Fibroblast of mammary gland (primary cell): ENCODE data around the gene A4GALT.

Experiments
- DNase-seq: peaks from one replicate; pipeline ENCODE4 v3.0.0-alpha.2; 2010; ENCODE audit warnings: low read depth
- H3K4me3 ChIP-seq: 2 replicates; pipeline ENCODE4 v1.5.1; 2011; ENCODE audit warnings: low read depth, mild to moderate bottlenecking, low read length, moderate library complexity; ENCODE audit not compliant: control insufficient read depth
- CTCF ChIP-seq: conservative IDR thresholded peaks from 2 replicates; pipeline ENCODE4 v1.5.1; 2011; ENCODE audit warnings: low read depth, low read length, inconsistent platforms; ENCODE audit not compliant: control insufficient read depth, insufficient read depth

The A4GALT gene

DNA sequence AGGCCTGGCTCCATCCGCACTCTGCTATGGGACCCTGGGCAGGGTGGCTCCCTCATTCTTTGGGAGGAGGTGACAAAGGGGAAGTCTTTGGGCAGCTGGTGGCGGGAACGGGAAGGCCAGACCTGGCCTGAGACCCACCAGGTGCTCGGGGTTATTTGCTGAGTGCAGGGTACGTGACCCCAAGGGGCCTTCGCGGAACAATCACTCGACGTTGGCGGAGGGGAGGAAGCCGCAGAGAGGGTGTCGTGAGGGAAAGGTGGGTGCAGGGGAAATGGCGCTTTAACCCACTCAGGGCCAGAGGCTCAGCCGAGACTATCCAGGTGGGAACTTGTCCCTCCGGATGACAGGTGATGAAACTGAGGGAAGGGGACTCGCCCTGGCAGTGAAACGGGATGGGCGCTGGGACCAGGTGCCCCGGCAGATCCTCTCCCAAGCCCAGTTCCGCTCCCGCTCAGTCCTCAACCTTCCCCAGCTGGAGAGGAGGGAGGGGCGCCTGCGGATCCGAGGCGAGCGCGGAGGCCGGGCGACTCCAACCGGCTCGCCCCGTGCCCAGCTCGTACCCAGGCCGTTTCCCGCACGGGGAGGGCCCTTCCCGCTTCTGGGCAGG lies 911 bp downstream of the A4GALT start:
- H3K4me3 ChIP-seq, result peak overlapping the region; percentile 61
- no peak for DNase-seq
- no peak for TF ChIP-seq CTCF

DNA sequence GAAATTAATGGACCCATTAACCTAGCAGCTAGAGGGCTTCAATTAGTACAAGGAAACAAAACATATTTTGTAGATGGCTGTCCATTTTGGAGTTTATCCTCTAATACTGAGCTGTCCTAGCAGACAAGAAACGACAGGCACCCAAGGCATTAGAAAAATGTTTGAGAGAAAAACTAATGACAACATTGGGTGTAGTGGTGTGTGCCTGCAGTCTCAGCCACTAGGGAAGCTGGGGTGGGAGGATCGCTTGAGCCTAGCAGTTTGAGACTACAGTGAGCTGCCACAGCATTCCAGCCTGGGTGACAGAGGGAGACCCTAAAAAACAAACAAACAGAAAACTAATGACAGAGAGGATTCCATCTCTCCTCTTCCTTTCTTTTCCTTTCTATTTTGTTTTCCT lies 1.5 kb downstream of the A4GALT start:
- no peak for TF ChIP-seq CTCF
- no peak for DNase-seq
- peak overlapping the region; percentile 61 for H3K4me3 ChIP-seq

DNA sequence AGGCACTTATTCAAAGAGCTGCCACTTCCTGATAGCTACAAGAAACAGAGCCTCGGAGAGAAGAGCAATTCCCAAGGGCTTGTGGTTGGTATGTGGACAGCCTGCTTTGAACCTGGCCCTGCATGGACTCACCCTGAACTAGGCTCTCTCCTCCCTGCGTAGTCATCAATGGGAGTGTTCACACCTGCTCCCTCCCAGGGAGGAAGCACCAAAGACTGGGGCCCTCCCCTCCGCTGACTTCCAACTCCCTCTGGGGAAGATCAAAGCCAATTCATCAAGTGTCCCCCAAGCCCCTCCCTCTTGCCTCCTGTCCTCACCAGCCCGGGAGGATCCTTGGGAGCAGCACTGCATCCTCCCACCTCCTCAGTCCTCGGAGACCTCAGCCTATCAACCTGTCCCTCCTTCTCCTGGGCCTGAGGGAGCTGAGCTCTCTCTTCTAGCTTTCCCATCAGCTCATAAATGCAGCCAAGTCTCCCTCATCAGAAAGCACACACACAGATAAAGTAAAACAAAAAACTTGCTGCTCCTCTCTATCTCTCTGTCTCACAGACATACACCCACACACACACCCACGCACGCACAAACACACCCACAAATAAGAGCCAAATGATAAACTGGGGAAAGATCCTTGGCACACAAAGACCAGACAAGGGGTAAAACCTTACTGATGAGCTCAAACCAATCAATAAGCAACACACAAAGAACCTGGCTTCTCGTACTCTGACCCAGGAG lies 3.3 kb downstream of the A4GALT start:
- no peak for TF ChIP-seq CTCF
- peak; percentile 45 for DNase-seq
- no peak overlapping the region for H3K4me3 ChIP-seq

DNA sequence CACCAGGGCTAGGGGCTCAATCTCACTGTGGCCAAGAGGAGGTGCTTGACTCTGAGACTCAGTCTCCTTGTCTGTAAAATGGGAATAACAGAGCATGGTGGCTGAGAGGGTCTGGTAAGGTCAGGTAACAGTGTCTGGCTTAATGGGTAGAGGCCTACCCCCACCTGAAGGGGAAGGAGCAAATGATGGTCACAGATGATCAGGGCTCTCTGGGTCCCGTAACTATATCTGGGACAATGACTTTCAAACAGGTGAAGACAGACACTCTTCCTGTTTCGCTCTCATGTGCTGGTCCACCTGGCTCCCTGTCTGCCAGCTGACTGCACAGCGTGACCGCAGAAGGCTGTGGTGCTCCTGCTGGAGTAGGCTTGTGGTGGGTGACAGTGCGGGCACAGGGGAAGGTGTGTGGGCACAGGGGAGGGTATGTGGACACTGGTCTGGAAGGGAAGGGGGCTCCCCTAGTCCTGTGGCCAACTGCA lies 4.0 kb downstream of the A4GALT start:
- no peak overlapping the region for H3K4me3 ChIP-seq
- no peak for DNase-seq
- TF ChIP-seq CTCF, result no peak

- no peak for DNase-seq
- H3K4me3 ChIP-seq, result no peak overlapping the region
- no peak for TF ChIP-seq CTCF
Observed at GRCh38 chr22:42716221-42716620, 4.4 kb downstream of the A4GALT start.

DNA sequence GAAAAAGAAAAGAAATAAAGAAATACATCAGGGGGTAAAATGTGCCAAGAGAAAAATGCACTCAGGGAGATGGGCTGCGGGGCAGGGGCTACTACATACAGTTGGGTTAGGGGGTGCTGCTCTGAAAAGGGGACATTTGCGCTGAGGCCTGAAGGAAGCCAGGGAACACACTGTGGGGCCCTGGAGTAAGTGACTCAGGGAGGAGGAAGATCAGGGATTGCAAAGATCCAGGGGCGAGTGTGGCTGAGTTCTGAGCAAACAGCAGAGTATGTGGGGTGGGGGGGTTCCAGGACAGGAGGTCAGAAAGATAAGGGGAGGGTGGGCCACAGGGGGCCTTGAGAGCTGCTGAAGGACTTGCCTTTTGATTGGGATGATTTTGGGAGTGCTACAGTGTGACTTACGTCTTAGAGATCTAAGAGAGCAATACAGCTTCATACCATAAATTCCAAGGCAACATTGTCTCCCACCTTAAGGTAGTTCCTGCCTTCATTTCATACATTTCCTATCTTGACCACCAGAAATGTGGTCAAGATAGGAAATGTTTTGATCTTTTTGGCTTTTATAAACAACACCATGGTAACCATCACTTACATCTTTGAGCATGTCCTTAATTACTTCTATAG lies 5.8 kb downstream of the A4GALT start:
- H3K4me3 ChIP-seq, result no peak overlapping the region
- no peak for TF ChIP-seq CTCF
- DNase-seq, result no peak
